OCI-LY3 (cell line): ENCODE results near the gene ANKRD49.

Experiments
- H2AFZ ChIP-seq: fragments of 200-600, 300-600 bp; shearing (Covaris generic); 2 replicates; pipeline ENCODE4 v1.6.0; 2014; ENCODE audit warnings: antibody characterized with exemption, low read depth, low read length
- H3K27ac ChIP-seq: fragments of 200-600, 300-600 bp; sonication (generic); 2 replicates; pipeline ENCODE4 v1.5.1; 2014; ENCODE audit warnings: mild to moderate bottlenecking, low read length, moderate library complexity, mixed read lengths
- H3K27me3 ChIP-seq: fragments of 200-600, 300-600 bp; sonication (generic); 2 replicates; pipeline ENCODE4 v1.6.1; 2014; ENCODE audit warnings: low read depth, low read length, mixed read lengths
- H3K36me3 ChIP-seq: fragments of 200-600, 300-600 bp; sonication (generic); replicated peaks from 2 replicates; pipeline ENCODE3; 2014; ENCODE audit warnings: low read depth, low read length, mixed read lengths
- H3K4me1 ChIP-seq: fragments of 300-600, 200-600 bp; sonication (generic); 2 replicates; pipeline ENCODE4 v1.6.1; 2014; ENCODE audit warnings: low read length, mixed read lengths
- H3K4me2 ChIP-seq: fragments of 200-600, 300-600 bp; sonication (generic); 2 replicates; pipeline ENCODE4 v1.6.1; 2014; ENCODE audit warnings: low read length, mixed read lengths
- H3K4me3 ChIP-seq: fragments of 300-600, 200-600 bp; sonication (generic); 2 replicates; pipeline ENCODE4 v1.5.1; 2014; ENCODE audit warnings: antibody characterized with exemption, mild to moderate bottlenecking, low read length, moderate library complexity
- H3K79me2 ChIP-seq: fragments of 300-600, 200-600 bp; shearing (Covaris generic); 2 replicates; pipeline ENCODE4 v1.6.1; 2014; ENCODE audit warnings: mild to moderate bottlenecking, low read length, mixed read lengths
- H3K9ac ChIP-seq: fragments of 300-600, 200-600 bp; shearing (Covaris generic); 2 replicates; pipeline ENCODE4 v1.6.0; 2014; ENCODE audit warnings: mild to moderate bottlenecking, low read length, moderate library complexity
- H3K9me3 ChIP-seq: fragments of 200-600, 300-600 bp; shearing (Covaris generic); 2 replicates; pipeline ENCODE4 v1.6.1; 2014; ENCODE audit warnings: low read length, mixed read lengths; ENCODE audit not compliant: insufficient read depth
- H4K20me1 ChIP-seq: fragments of 200-600, 300-600 bp; sonication (generic); 2 replicates; pipeline ENCODE4 v1.6.1; 2016; ENCODE audit warnings: low read length, mixed read lengths; ENCODE audit not compliant: insufficient read depth
- CTCF ChIP-seq: fragments of 200-600, 300-600 bp; sonication (generic); IDR thresholded peaks from 2 replicates; pipeline ENCODE4 v1.5.1; 2014; ENCODE audit warnings: antibody characterized with exemption, low read length, low read depth
- EZH2phosphoT487 ChIP-seq: fragments of 200-600 bp; shearing (Covaris generic); IDR thresholded peaks from 2 replicates; pipeline ENCODE4 v1.6.1; 2018; ENCODE audit warnings: antibody characterized with exemption, mixed run types, low read depth

The ANKRD49 gene

GRCh38 chr11:94524341-94524740, 30.6 kb downstream of the ANKRD49 start:
- Histone ChIP-seq H3K79me2 (no peaks in the 10 kb centered on the region), H3K9me3 (no peaks in the 10 kb centered on the region), H3K36me3 (no peaks in the 10 kb centered on the region), H3K9ac (no peak overlapping the region), H3K27ac (no peak overlapping the region), H3K27me3 (peaks cover 28% of the 10 kb centered on the region), H3K4me2 (no peak overlapping the region), H4K20me1 (no peaks in the 10 kb centered on the region), H3K4me1 (no peaks in the 10 kb centered on the region; the same call in 1 of the 2 replicates), H2AFZ (no peak overlapping the region), H3K4me3 (no peak overlapping the region)
- no peak for TF ChIP-seq EZH2phosphoT487
- TF ChIP-seq CTCF, result no peak

GRCh38 chr11:94525546-94526324, 32.0 kb downstream of the ANKRD49 start:
- Histone ChIP-seq H3K4me3 (no peak overlapping the region), H2AFZ (no peak overlapping the region)

DNA sequence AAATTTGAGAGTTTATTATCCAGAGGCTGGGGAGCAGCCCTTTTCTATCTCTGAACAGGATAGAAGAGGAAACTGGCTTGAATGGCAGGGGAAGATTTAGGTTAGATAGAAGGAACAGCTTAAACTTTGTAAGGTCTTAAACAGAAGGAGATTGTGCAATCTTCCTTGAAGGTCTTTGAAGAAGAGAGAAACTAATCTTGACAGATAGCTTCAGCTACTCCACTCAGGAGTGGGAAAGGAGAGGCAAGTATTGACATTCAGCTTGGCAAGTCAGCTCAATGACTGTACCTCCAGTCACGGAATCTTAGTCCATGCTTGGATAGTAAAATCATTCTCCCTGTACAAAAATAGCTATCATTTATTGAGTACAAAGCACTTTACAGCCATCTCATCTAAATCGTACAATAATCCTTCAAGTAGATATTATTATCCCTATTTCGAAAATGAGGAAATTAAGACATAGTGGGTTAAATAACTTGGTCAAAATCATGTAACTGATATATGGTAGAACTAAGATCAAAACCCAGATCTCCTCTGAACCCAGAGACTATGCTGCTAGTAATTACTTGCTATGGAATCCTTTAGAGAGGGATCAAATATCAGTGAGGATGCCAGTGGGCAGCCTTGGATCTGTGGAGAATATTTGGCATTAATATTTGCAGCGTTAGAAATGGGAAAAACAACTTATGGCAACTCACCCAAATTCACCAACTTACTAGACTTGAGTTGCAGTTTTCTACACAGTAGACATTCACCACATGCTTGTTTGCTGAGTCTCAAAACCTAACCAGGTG, 33.1 kb downstream of the ANKRD49 start:
- Histone ChIP-seq H4K20me1 (no peaks in the 10 kb centered on the region), H3K36me3 (no peaks in the 10 kb centered on the region), H3K9ac (no peak overlapping the region), H3K4me3 (no peak overlapping the region), H2AFZ (no peak overlapping the region), H3K4me2 (no peak overlapping the region), H3K27me3 (peaks cover 33% of the 10 kb centered on the region), H3K4me1 (no peaks in the 10 kb centered on the region), H3K79me2 (no peaks in the 10 kb centered on the region), H3K9me3 (no peaks in the 10 kb centered on the region), H3K27ac (no peak overlapping the region)
- TF ChIP-seq EZH2phosphoT487 (no peak), CTCF (no peak)

More at GRCh38 chr11:94525546-94526324, 32.0 kb downstream of the ANKRD49 start:
- Histone ChIP-seq H3K9me3 (no peaks in the 10 kb centered on the region), H3K27ac (no peak overlapping the region), H3K36me3 (no peaks in the 10 kb centered on the region), H3K4me1 (no peaks in the 10 kb centered on the region), H3K9ac (no peak overlapping the region), H3K4me2 (no peak overlapping the region), H4K20me1 (no peaks in the 10 kb centered on the region), H3K27me3 (peaks cover 28% of the 10 kb centered on the region), H3K79me2 (no peaks in the 10 kb centered on the region)
- TF ChIP-seq EZH2phosphoT487 (no peak), CTCF (no peak)

DNA sequence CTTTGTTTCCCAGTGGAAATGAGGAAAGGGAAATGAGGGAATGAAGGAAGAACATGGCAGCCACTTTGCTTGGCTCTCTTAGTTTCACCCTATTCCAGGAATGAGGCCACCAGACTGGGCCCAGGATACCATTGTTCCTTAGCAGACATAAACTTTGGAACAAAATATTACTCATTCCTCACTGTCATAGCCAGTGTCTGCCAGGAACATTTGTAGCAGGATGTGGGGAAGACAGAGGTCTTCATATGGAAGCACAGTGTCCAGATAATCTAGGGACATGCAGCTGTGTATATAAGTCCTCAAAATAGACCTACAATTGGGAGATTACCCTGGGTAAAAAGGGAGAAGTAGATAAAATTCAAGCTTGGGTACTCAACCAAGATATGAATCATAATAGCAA, 34.8 kb downstream of the ANKRD49 start:
- H3K36me3 ChIP-seq, result no peaks in the 10 kb centered on the region
- no peak overlapping the region for H3K4me2 ChIP-seq
- H3K9me3 ChIP-seq, result no peaks in the 10 kb centered on the region
- no peak overlapping the region for H3K27ac ChIP-seq
- no peak overlapping the region for H2AFZ ChIP-seq
- no peak for TF ChIP-seq CTCF
- no peak for TF ChIP-seq EZH2phosphoT487
- no peak overlapping the region for H3K4me3 ChIP-seq
- H4K20me1 ChIP-seq, result no peaks in the 10 kb centered on the region
- H3K9ac ChIP-seq, result no peak overlapping the region
- no peaks in the 10 kb centered on the region for H3K79me2 ChIP-seq
- peaks cover 27% of the 10 kb centered on the region for H3K27me3 ChIP-seq
- peaks cover 1% of the 10 kb centered on the region; the same call in 1 of the 2 replicates for H3K4me1 ChIP-seq
